K562 (cell line): ENCODE measurements around the gene BHLHE23. TPM values are rescaled to one million over a fixed set of nuclear protein-coding genes. Genes with fewer than 3 reads are reported as not detected.

Experiments used
- ATAC-seq: fragments of 200-7000 bp; cut with Tn5 transposase; 3 replicates; pipeline ENCODE4 v1.9.1; 2020; ENCODE audit warnings: moderate library complexity
- BruUV-seq: library from RNA; stranded (reverse); fragments of 400-500 nt; replicated peaks from 2 replicates; lab custom pipeline; 2021; lab: Mats Ljungman, UMichigan
- CTCF ChIA-PET: fragments of 300-600 bp; formaldehyde crosslinking; extraction: SDS; loops from one replicate; lab custom pipeline; 2021; ENCODE audit warnings: low intra/inter-chr PET ratio; lab: Yijun Ruan, JAX
- POLR2A ChIA-PET: fragments of 300-600, 350-650 bp; sonication (Branson Sonifier 250); formaldehyde crosslinking; extraction: SDS; loops from one replicate; lab custom pipeline; 2021; ENCODE audit warnings: antibody characterized with exemption, inconsistent platforms; lab: Yijun Ruan, JAX
- DNase-seq, 4 experiments: peaks; one replicate each; pipeline versions ENCODE4 v3.0.0 to v3.0.0-alpha.2; 2011 to 2018; ENCODE audit warnings: low spot score in 3 of 4, mixed read lengths in 3 of 4; ENCODE audit errors: extremely low read depth in 1 of 4
- FAIRE-seq: peaks from 2 replicates; lab custom pipeline; 2011; peaks lifted over from hg19 to GRCh38; lab: Jason Lieb, UNC
- H2AFZ ChIP-seq: 2 replicates; pipeline ENCODE4 v1.6.0; 2011; ENCODE audit warnings: low read depth, low read length, control low read depth, inconsistent platforms
- H3K27ac ChIP-seq: fragments of 200-600 bp; 3 replicates; pipeline ENCODE4 v1.8.0; 2011; ENCODE audit warnings: low read depth, mild to moderate bottlenecking, control low read depth, inconsistent platforms, low read length, moderate library complexity, mixed read lengths; ENCODE audit errors: extremely low read depth
- H3K27me3 ChIP-seq, 2 experiments: fragments of 300-600 bp in 1 of 2; 2 replicates in 1 of 2; 3 replicates in 1 of 2; pipeline versions ENCODE4 v1.6.0 to v1.8.0; 2011; ENCODE audit warnings: inconsistent platforms in 2 of 2, low read length in 2 of 2, mild to moderate bottlenecking in 1 of 2, mixed read lengths in 1 of 2, moderate library complexity in 1 of 2; ENCODE audit not compliant: control insufficient read depth in 2 of 2, insufficient read depth in 2 of 2
- H3K36me3 ChIP-seq: fragments of 300-600 bp; 3 replicates; pipeline ENCODE4 v1.8.0; 2011; ENCODE audit warnings: mild to moderate bottlenecking, low read length, inconsistent platforms; ENCODE audit not compliant: control insufficient read depth, insufficient read depth
- H3K4me1 ChIP-seq, 2 experiments: fragments of 200-600 bp in 1 of 2; replicated peaks in 1 of 2; 2 replicates in 1 of 2; 3 replicates in 1 of 2; pipeline versions ENCODE4 v1.5.1 to v1.8.0; 2011; ENCODE audit warnings: inconsistent platforms in 2 of 2, low read length in 2 of 2, mild to moderate bottlenecking in 1 of 2, mixed read lengths in 1 of 2, moderate library complexity in 1 of 2; ENCODE audit not compliant: control insufficient read depth in 2 of 2, insufficient read depth in 2 of 2
- H3K4me2 ChIP-seq: 2 replicates; pipeline ENCODE4 v1.6.1; 2011; ENCODE audit warnings: low read length, control low read depth, inconsistent platforms, mixed read lengths; ENCODE audit not compliant: insufficient read depth
- H3K4me3 ChIP-seq: fragments of 200-600 bp; sonication (generic), shearing (Covaris generic); 2 replicates; pipeline ENCODE4 v1.5.1; 2016; ENCODE audit warnings: control low read depth, inconsistent platforms
- H3K79me2 ChIP-seq: fragments of 200-600 bp; 3 replicates; pipeline ENCODE4 v1.8.0; 2011; ENCODE audit warnings: low read length, inconsistent platforms; ENCODE audit not compliant: control insufficient read depth, insufficient read depth
- H3K9ac ChIP-seq, 2 experiments: 2 replicates each; pipeline versions ENCODE4 v1.6.0 to v1.6.1; 2011; ENCODE audit warnings: low read depth in 2 of 2, low read length in 2 of 2, control low read depth in 1 of 2, inconsistent platforms in 1 of 2, mild to moderate bottlenecking in 1 of 2, mixed read lengths in 1 of 2; ENCODE audit not compliant: insufficient read depth in 1 of 2
- H3K9me1 ChIP-seq: one replicate; pipeline ENCODE4 v1.6.0; 2011; ENCODE audit warnings: inconsistent platforms, mild to moderate bottlenecking, low read length, moderate library complexity; ENCODE audit not compliant: control insufficient read depth, insufficient read depth
- H3K9me3 ChIP-seq: replicated peaks from 2 replicates; pipeline ENCODE4 v1.5.1; 2011; ENCODE audit warnings: low read depth, low read length, inconsistent platforms; ENCODE audit not compliant: control insufficient read depth, insufficient read depth
- H4K20me1 ChIP-seq: replicated peaks from 2 replicates; pipeline ENCODE4 v1.6.1; 2011; ENCODE audit warnings: low read length, inconsistent platforms, mixed read lengths; ENCODE audit not compliant: control insufficient read depth, insufficient read depth
- CXXC5 ChIP-seq: fragments of 250-450 bp; sonication (Bioruptor Pico); IDR thresholded peaks from 2 replicates; pipeline ENCODE4 v1.8.0; 2022; ENCODE audit warnings: inconsistent platforms, mild to moderate bottlenecking, moderate library complexity
- ETS2 ChIP-seq: IDR thresholded peaks from 2 replicates; pipeline ENCODE4 v1.6.1; 2016; ENCODE audit warnings: borderline replicate concordance, missing genetic modification characterization, mild to moderate bottlenecking, moderate library complexity, missing compliant biosample characterization; ENCODE audit not compliant: poor library complexity, severe bottlenecking
- NRF1 ChIP-seq, 2 experiments: fragments of 450-650 bp; IDR thresholded peaks in 1 of 2; conservative IDR thresholded peaks in 1 of 2; 2 replicates each; pipeline ENCODE4 v1.6.1; 2014; ENCODE audit warnings: mild to moderate bottlenecking in 2 of 2
- PCBP1 ChIP-seq: fragments of 200-400 bp; formaldehyde crosslinking; IDR thresholded peaks from 2 replicates; pipeline ENCODE4 v1.6.1; 2018; ENCODE audit warnings: mild to moderate bottlenecking, low read depth, low read length; ENCODE audit not compliant: poor library complexity, severe bottlenecking
- REST ChIP-seq, 2 experiments: fragments of 450-650 bp; formaldehyde crosslinking in 1 of 2; IDR thresholded peaks; 2 replicates each; pipeline versions ENCODE4 v1.4.0 to v1.6.1; 2014 to 2020; ENCODE audit warnings: mild to moderate bottlenecking in 2 of 2, borderline replicate concordance in 1 of 2, low read depth in 1 of 2
- ZBTB7A ChIP-seq: IDR thresholded peaks from 2 replicates; pipeline ENCODE4 v1.6.1; 2011; ENCODE audit warnings: low read depth, mild to moderate bottlenecking, low read length, moderate library complexity, borderline replicate concordance; ENCODE audit not compliant: control insufficient read depth
- ZNF253 ChIP-seq: fragments of 250-450 bp; sonication (Bioruptor Pico); conservative IDR thresholded peaks from 2 replicates; pipeline ENCODE4 v1.6.1; 2021; ENCODE audit warnings: mild to moderate bottlenecking
- ZNF707 ChIP-seq: fragments of 250-450 bp; sonication (Bioruptor Pico); conservative IDR thresholded peaks from 2 replicates; pipeline ENCODE4 v1.8.0; 2022; ENCODE audit warnings: inconsistent platforms, mild to moderate bottlenecking, moderate library complexity
- WGBS: fragments of 100-300 bp; shearing (Covaris generic); methylation state at CpG from one replicate; pipeline ENCODE4 v1.1.6; 2016; ENCODE audit warnings: low coverage, mixed read lengths; ENCODE audit not compliant: insufficient coverage; ENCODE audit errors: missing lambda C conversion rate; 5-methylcytosine and 5-hydroxymethylcytosine counted together
- in situ Hi-C: fragments of 300-500 bp; cut with MboI; formaldehyde crosslinking; loops from 4 replicates; pipeline ENCODE4 v1.15.0; 2018; ENCODE audit warnings: inconsistent platforms, mixed read lengths
- intact Hi-C: fragments of 100-400 bp; cut with micrococcal nuclease; formaldehyde crosslinking; loops from 2 replicates; pipeline ENCODE4 v1.14.2; 2022
- polyA plus RNA-seq, 8 experiments: library from polyadenylated mRNA; depleted of rRNA in 4 of 8; stranded (reverse) in 5 of 8; unstranded in 3 of 8; fragments of >200 nt; fragmentation: Nextera tagmentation in 2 of 8; fragmentation: Illumina TruSeq in 1 of 8; extraction: Ambion mirVana in 2 of 8; extraction: Trizol in 1 of 8; gene quantifications; 2 replicates each; pipeline versions ENCODE4 v1.2.1 to v1.2.3, GENCODE V29; 2011 to 2014; ENCODE audit warnings: inconsistent platforms in 1 of 8, missing spikeins in 1 of 8
- total RNA-seq, 7 experiments: library from RNA; depleted of rRNA in 6 of 7; stranded (reverse); fragments of >200 nt in 6 of 7; fragmentation: Illumina TruSeq in 2 of 7; extraction: Trizol in 2 of 7; gene quantifications; 2 replicates each; pipeline versions ENCODE4 v1.2.1 to v1.2.3, GENCODE V29; 2011 to 2021; ENCODE audit warnings: low replicate concordance in 1 of 7
- TF ChIP-seq, protein P1 (sequence below): sonication (generic); formaldehyde crosslinking; IDR thresholded peaks from 2 replicates; pipeline ENCODE4 v1.8.1; 2022; ENCODE audit warnings: missing genetic modification reagents

Gene BHLHE23
- total and polyA plus RNA-seq, 9 of the 15 experiments (the other 6 are each of a cell fraction or from before 2014, with no cell fraction given): not detected

DNA sequence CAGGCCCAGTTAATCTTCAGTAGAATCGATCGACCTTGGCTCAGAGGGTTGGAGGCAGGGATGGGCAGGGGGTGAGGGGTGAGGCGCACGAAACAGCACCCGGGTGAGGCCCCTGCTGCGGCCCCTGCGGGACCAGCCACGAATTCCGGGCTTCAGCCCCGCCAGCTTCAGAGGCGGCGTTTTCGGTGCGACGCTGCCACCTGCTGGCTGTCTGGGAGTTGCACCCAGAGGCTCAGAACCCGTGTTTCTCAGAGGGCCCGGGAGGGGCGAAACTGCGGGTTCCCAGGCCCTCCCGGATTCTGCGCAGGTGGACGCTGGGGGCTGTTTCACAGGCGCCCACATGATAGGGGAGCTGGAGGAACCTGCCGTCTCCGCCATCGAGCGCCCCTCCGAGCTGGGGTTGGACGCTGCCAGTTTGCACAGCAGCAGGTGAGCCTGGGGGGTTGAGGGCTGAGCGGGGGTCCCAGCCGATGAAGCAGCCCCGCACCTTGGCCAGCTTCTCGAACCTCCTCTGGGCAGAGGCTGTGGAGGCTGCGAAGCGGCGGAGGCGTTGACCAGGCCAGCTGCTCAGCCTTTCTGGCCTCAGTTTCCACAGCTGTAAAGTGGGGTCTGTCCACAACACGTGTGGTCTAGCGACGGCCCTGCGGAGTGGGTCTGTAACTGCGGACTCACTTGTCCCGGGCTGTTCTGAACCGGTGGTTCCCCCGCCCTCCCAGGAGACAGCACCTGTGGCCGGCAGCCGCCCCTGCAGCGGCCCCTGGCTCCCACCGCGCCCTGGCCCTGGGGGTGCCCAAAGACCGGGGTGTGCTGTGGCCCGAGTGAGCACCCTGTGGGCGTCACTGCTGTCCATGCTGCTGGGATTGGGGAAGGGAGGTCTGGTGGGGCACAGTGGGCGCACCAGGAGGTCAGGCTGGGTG, 2.5 kb upstream of the BHLHE23 start:
- no peak overlapping the region for H2AFZ ChIP-seq
- H3K4me3 ChIP-seq: no peak overlapping the region
- intact Hi-C loops: loop anchor here (1.0 to 5.0 kb wide), 3 partner anchors 37 to 187 kb away; no protein-coding TSS in a partner anchor
- peak; percentile 99 for ATAC-seq
- H3K36me3 ChIP-seq: no peaks in the 10 kb centered on the region
- BruUV-seq: no TSS peak
- no peaks in the 10 kb centered on the region; the same call in 1 of the 2 replicates for H4K20me1 ChIP-seq
- ChIA-PET CTCF (interaction anchor here (0.7 to 3.4 kb wide), 6 partner anchors 37 to 341 kb away, joined by 5 to 30 read pairs (median 12); no protein-coding TSS in a partner anchor), POLR2A (interaction anchor here (0.6 to 1.0 kb wide), 3 partner anchors 16 to 186 kb away, joined by 3 to 4 read pairs (median 3); no protein-coding TSS in a partner anchor)
- H3K4me2 ChIP-seq: 0 out of 2 replicates have a peak overlapping the region, but pooled peaks have one; percentile 16
- no peaks in the 10 kb centered on the region for H3K79me2 ChIP-seq
- peaks cover 35 to 54% of the 10 kb centered on the region in 2 experiments for H3K27me3 ChIP-seq
- peak; percentile 83 for FAIRE-seq
- 0 out of 2 replicates have a peak, but pooled peaks cover 3% of the 10 kb centered on the region for H3K9me3 ChIP-seq
- WGBS: 7% methylated on average over 41 of the region's 54 CpGs
- peaks cover 5 to 37% of the 10 kb centered on the region in 2 experiments; a peak in 3 of 5 replicates for H3K4me1 ChIP-seq
- no peaks in the 10 kb centered on the region for H3K9me1 ChIP-seq
- in situ Hi-C loops: no loop called here
- peak; percentile 85 to 91 (median 86) for DNase-seq
- H3K9ac ChIP-seq: peak overlapping the region in 1 of 2 experiments; percentile 56; a peak in 2 of 4 replicates
- H3K27ac ChIP-seq: no peak overlapping the region
- TF ChIP-seq, protein P1, sequence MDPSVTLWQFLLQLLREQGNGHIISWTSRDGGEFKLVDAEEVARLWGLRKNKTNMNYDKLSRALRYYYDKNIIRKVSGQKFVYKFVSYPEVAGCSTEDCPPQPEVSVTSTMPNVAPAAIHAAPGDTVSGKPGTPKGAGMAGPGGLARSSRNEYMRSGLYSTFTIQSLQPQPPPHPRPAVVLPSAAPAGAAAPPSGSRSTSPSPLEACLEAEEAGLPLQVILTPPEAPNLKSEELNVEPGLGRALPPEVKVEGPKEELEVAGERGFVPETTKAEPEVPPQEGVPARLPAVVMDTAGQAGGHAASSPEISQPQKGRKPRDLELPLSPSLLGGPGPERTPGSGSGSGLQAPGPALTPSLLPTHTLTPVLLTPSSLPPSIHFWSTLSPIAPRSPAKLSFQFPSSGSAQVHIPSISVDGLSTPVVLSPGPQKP (CRISPR knock-in tag): no peak
- TF ChIP-seq PCBP1 (peak; percentile 94), ZNF707 (no peak), REST (IDR thresholded peaks at IDR 0.05; ENCODE audit: borderline replicate concordance) (peak; percentile 92), REST (CRISPR knock-in tag; IDR thresholded peaks at IDR 0.05; ENCODE audit: low read depth) (no peak), CXXC5 (CRISPR knock-in tag) (peak; percentile 20; the same call in 1 of the 2 replicates), ZBTB7A (peak; percentile 67; the same call in 1 of the 2 replicates), NRF1 (conservative IDR thresholded peaks at IDR 0.05 in 1 of 2, IDR thresholded peaks at IDR 0.05 in 1 of 2) (peak; percentile 85 to 86), ETS2 (no peak), ZNF253 (CRISPR knock-in tag) (no peak)
